SK-N-SH (cell line): ENCODE results near the gene TMEM131. TPM values are rescaled to one million over a fixed set of nuclear protein-coding genes. Genes with fewer than 3 reads are reported as not detected.

Experiments
- CTCF ChIA-PET: fragments of 300-600, 350-600 bp; formaldehyde crosslinking; extraction: SDS; loops from one replicate; lab custom pipeline; 2021; lab: Yijun Ruan, JAX
- POLR2A ChIA-PET: fragments of 350-600 bp; sonication (Branson Sonifier 250); formaldehyde crosslinking; extraction: SDS; loops from one replicate; lab custom pipeline; 2020; ENCODE audit warnings: antibody characterized with exemption, inconsistent platforms; lab: Yijun Ruan, JAX
- DNase-seq: peaks from one replicate; pipeline ENCODE4 v3.0.0; 2012
- H2AFZ ChIP-seq: fragments of 200-600 bp; sonication (generic); 2 replicates; pipeline ENCODE4 v1.8.1; 2016; ENCODE audit warnings: antibody characterized with exemption, mild to moderate bottlenecking, low read depth
- H3F3A ChIP-seq: fragments of 200-600 bp; sonication (generic); replicated peaks from 2 replicates; pipeline ENCODE3; 2016; ENCODE audit warnings: antibody characterized with exemption, mild to moderate bottlenecking; ENCODE audit not compliant: insufficient read depth
- H3K27ac ChIP-seq, 2 experiments: fragments of 200-500 bp in 1 of 2; fragments of 200-600 bp in 1 of 2; sonication (Bioruptor generic) in 1 of 2; sonication (generic), shearing (Covaris generic) in 1 of 2; 2 replicates each; pipeline versions ENCODE4 v1.5.1 to v1.6.1; 2014 to 2016; ENCODE audit warnings: low read depth in 2 of 2, inconsistent platforms in 1 of 2, low read length in 1 of 2, mild to moderate bottlenecking in 1 of 2, mixed read lengths in 1 of 2
- H3K27me3 ChIP-seq: fragments of 200-600 bp; sonication (generic), shearing (Covaris generic); 2 replicates; pipeline ENCODE4 v1.6.1; 2016; ENCODE audit warnings: mixed run types; ENCODE audit not compliant: insufficient read depth
- H3K36me3 ChIP-seq, 2 experiments: fragments of 200-500 bp in 1 of 2; fragments of 200-600 bp in 1 of 2; sonication (Bioruptor generic) in 1 of 2; sonication (generic) in 1 of 2; replicated peaks in 1 of 2; 2 replicates each; pipeline versions ENCODE3 to v1.5.1; 2014 to 2016; ENCODE audit warnings: low read length in 1 of 2, mild to moderate bottlenecking in 1 of 2; ENCODE audit not compliant: insufficient read depth in 2 of 2, control insufficient read depth in 1 of 2
- H3K4me1 ChIP-seq, 2 experiments: fragments of 200-500 bp in 1 of 2; fragments of 200-600 bp in 1 of 2; sonication (Bioruptor generic) in 1 of 2; sonication (generic), shearing (Covaris generic) in 1 of 2; 2 replicates each; pipeline versions ENCODE4 v1.5.1 to v1.6.1; 2014 to 2016; ENCODE audit warnings: low read depth in 1 of 2, low read length in 1 of 2, mixed run types in 1 of 2; ENCODE audit not compliant: insufficient read depth in 2 of 2, control insufficient read depth in 1 of 2
- H3K4me2 ChIP-seq: fragments of 200-600 bp; sonication (generic), shearing (Covaris generic); 2 replicates; pipeline ENCODE4 v1.6.1; 2017; ENCODE audit warnings: mixed run types
- H3K4me3 ChIP-seq, 2 experiments: fragments of 200-500 bp in 1 of 2; fragments of 200-600 bp in 1 of 2; sonication (Bioruptor generic) in 1 of 2; sonication (generic), shearing (Covaris generic) in 1 of 2; 2 replicates each; pipeline versions ENCODE4 v1.5.1 to v1.8.1; 2014 to 2016; ENCODE audit warnings: low read depth in 2 of 2, inconsistent platforms in 1 of 2, low read length in 1 of 2, mild to moderate bottlenecking in 1 of 2, mixed read lengths in 1 of 2, moderate library complexity in 1 of 2
- H3K79me2 ChIP-seq: fragments of 200-600 bp; sonication (generic); 2 replicates; pipeline ENCODE4 v1.8.1; 2017; ENCODE audit warnings: mild to moderate bottlenecking; ENCODE audit not compliant: insufficient read depth
- H3K9ac ChIP-seq: fragments of 200-600 bp; sonication (generic); 2 replicates; pipeline ENCODE4 v1.6.1; 2017; ENCODE audit warnings: mixed run types
- H3K9me2 ChIP-seq: fragments of 200-600 bp; sonication (generic); 2 replicates; pipeline ENCODE4 v1.6.1; 2017; ENCODE audit warnings: mixed run types
- H3K9me3 ChIP-seq: fragments of 200-600 bp; sonication (generic); 2 replicates; pipeline ENCODE4 v1.6.1; 2017; ENCODE audit warnings: mixed run types, mild to moderate bottlenecking, moderate library complexity
- H4K20me1 ChIP-seq: fragments of 200-600 bp; sonication (generic); 2 replicates; pipeline ENCODE4 v1.6.1; 2017; ENCODE audit warnings: mild to moderate bottlenecking, mixed run types; ENCODE audit not compliant: insufficient read depth
- ELF1 ChIP-seq: IDR thresholded peaks from 2 replicates; pipeline ENCODE4 v1.4.0; 2012
- FOXJ3 ChIP-seq: sonication (generic); formaldehyde crosslinking; IDR thresholded peaks from 2 replicates; pipeline ENCODE4 v1.5.1; 2020; ENCODE audit warnings: mild to moderate bottlenecking, missing genetic modification reagents
- FOXM1 ChIP-seq: IDR thresholded peaks from 2 replicates; pipeline ENCODE4 v1.4.0; 2012; ENCODE audit warnings: low read depth, mild to moderate bottlenecking
- GATA2 ChIP-seq: sonication (generic); formaldehyde crosslinking; IDR thresholded peaks from 2 replicates; pipeline ENCODE4 v1.5.0; 2020; ENCODE audit warnings: mild to moderate bottlenecking, missing genetic modification reagents
- JUND ChIP-seq: IDR thresholded peaks from 2 replicates; pipeline ENCODE4 v1.4.0; 2012
- POLR2AphosphoS5 ChIP-seq: IDR thresholded peaks from 2 replicates; pipeline ENCODE4 v1.6.1; 2012; ENCODE audit warnings: low read depth, low read length
- RAD21 ChIP-seq: IDR thresholded peaks from 2 replicates; pipeline ENCODE4 v1.6.1; 2012; ENCODE audit warnings: mild to moderate bottlenecking, low read length
- RCOR1 ChIP-seq: fragments of 150-350 bp; IDR thresholded peaks from 2 replicates; pipeline ENCODE4 v1.6.1; 2017; ENCODE audit warnings: antibody characterized with exemption, low read length
- SIN3A ChIP-seq: IDR thresholded peaks from 2 replicates; pipeline ENCODE4 v1.6.1; 2012; ENCODE audit warnings: low read depth, mild to moderate bottlenecking, low read length, moderate library complexity, borderline replicate concordance
- SMC3 ChIP-seq: IDR thresholded peaks from 2 replicates; pipeline ENCODE4 v1.6.1; 2012; ENCODE audit warnings: low read depth, low read length, improper control_type of control experiment
- YY1 ChIP-seq: IDR thresholded peaks from 2 replicates; pipeline ENCODE4 v1.4.0; 2012; ENCODE audit warnings: low read depth, mild to moderate bottlenecking
- WGBS: methylation state at CpG from one replicate; pipeline ENCODE4 v1.1.6; 2017; ENCODE audit warnings: low lambda C conversion rate; 5-methylcytosine and 5-hydroxymethylcytosine counted together
- polyA plus RNA-seq, 3 experiments: library from polyadenylated mRNA; depleted of rRNA; stranded (reverse); fragments of >200 nt; gene quantifications; 2 replicates each; pipeline ENCODE4 v1.2.3, GENCODE V29; 2012
- TF ChIP-seq, protein P1 (sequence below): fragments of 200-600 bp; sonication (generic); IDR thresholded peaks from 2 replicates; pipeline ENCODE4 v1.6.1; 2017; ENCODE audit warnings: antibody characterized with exemption, mild to moderate bottlenecking, moderate library complexity
- TF ChIP-seq, protein P2 (sequence below): IDR thresholded peaks from 2 replicates; pipeline ENCODE4 v1.4.0; 2012; ENCODE audit warnings: low read depth
- TF ChIP-seq, protein P3 (sequence below): fragments of 150-350 bp; IDR thresholded peaks from 2 replicates; pipeline ENCODE4 v1.6.1; 2017; ENCODE audit warnings: antibody characterized with exemption, low read length, low read depth, borderline replicate concordance

TMEM131 gene
- polyA plus RNA-seq, 1 of the 3 experiments (the other 2 are of a cell fraction): 9.1 TPM

DNA sequence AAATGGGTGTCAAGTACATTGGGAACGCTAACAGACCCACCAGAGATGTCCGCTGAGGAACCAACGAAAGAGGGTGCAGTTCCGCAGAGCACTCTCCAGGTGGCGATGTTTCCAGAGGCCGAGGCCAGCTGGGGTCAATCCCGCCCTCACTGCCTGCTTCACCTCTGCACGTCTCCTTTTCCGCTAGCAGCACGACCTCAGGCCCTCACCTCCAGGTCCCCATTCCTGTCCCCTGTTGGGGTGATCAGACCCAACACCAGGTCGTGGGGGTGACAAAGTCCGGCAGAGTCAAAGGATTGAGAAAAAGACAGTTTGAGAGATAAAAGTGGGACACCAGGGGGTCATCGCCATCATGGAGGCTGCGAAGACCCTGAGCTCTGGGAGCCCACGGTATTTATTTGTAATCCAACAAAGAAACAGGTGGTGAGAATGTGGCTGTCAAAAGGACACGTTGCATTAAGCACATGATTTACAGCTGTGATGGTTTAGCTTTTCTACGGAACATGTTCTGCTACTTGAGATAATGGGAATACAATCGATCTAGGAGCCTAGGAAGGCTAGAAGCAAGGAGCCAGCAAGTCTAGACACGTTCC, 255.1 kb downstream of the TMEM131 start:
- CTCF ChIA-PET: interaction anchor here (0.6 to 3.5 kb wide), 28 partner anchors 8 to 663 kb away, joined by 3 to 37 read pairs (median 4); no protein-coding TSS in a partner anchor
- H3K4me1 ChIP-seq: no peaks in the 10 kb centered on the region; a peak in 1 of 4 replicates
- no peak overlapping the region for H3K4me2 ChIP-seq
- no peaks in the 10 kb centered on the region for H3K36me3 ChIP-seq
- H3K9me3 ChIP-seq: no peaks in the 10 kb centered on the region
- no peaks in the 10 kb centered on the region for H3K9me2 ChIP-seq
- DNase-seq: peak; percentile 85
- H2AFZ ChIP-seq: no peak overlapping the region
- POLR2A ChIA-PET: no interaction called here
- H3K4me3 ChIP-seq: peak overlapping the region in 1 of 2 experiments; percentile 40; a peak in 1 of 4 replicates
- no peaks in the 10 kb centered on the region for H3K27me3 ChIP-seq
- H3K27ac ChIP-seq: no peak overlapping the region
- no peaks in the 10 kb centered on the region for H4K20me1 ChIP-seq
- no peaks in the 10 kb centered on the region for H3F3A ChIP-seq
- no peak overlapping the region for H3K9ac ChIP-seq
- TF ChIP-seq, protein P1, sequence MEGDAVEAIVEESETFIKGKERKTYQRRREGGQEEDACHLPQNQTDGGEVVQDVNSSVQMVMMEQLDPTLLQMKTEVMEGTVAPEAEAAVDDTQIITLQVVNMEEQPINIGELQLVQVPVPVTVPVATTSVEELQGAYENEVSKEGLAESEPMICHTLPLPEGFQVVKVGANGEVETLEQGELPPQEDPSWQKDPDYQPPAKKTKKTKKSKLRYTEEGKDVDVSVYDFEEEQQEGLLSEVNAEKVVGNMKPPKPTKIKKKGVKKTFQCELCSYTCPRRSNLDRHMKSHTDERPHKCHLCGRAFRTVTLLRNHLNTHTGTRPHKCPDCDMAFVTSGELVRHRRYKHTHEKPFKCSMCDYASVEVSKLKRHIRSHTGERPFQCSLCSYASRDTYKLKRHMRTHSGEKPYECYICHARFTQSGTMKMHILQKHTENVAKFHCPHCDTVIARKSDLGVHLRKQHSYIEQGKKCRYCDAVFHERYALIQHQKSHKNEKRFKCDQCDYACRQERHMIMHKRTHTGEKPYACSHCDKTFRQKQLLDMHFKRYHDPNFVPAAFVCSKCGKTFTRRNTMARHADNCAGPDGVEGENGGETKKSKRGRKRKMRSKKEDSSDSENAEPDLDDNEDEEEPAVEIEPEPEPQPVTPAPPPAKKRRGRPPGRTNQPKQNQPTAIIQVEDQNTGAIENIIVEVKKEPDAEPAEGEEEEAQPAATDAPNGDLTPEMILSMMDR: peak; percentile 68
- TF ChIP-seq RAD21: peak; percentile 63
- no peak for TF ChIP-seq GATA2 (CRISPR knock-in tag)
- TF ChIP-seq SMC3: peak; percentile 48
- H3K79me2 ChIP-seq: no peaks in the 10 kb centered on the region
- WGBS: 57% methylated on average over 19 of the region's 19 CpGs

DNA sequence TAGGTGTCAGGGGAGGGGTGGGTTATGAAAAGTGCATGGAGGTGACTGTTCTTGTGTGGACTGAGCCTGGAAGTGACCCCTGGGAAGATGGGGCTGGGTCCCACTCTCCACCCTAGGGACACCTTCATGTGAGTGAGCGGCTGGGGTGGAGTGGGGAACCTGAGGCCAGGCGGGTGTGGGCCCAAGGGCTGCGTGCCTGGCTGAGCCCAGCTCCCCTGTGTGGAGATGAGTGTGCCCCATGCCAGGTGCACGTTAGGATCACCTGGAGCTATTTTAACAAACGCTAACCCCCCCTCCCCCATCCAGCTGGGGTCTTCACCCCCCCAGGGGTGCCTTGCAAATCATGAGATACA, 255.9 kb downstream of the TMEM131 start:
- TF ChIP-seq, protein P2, sequence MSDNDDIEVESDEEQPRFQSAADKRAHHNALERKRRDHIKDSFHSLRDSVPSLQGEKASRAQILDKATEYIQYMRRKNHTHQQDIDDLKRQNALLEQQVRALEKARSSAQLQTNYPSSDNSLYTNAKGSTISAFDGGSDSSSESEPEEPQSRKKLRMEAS: no peak
- no peak for TF ChIP-seq RCOR1
- no peak for TF ChIP-seq RAD21
- TF ChIP-seq SIN3A: no peak
- TF ChIP-seq FOXJ3 (CRISPR knock-in tag): no peak
- TF ChIP-seq, protein P3, sequence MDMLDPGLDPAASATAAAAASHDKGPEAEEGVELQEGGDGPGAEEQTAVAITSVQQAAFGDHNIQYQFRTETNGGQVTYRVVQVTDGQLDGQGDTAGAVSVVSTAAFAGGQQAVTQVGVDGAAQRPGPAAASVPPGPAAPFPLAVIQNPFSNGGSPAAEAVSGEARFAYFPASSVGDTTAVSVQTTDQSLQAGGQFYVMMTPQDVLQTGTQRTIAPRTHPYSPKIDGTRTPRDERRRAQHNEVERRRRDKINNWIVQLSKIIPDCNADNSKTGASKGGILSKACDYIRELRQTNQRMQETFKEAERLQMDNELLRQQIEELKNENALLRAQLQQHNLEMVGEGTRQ: no peak
- TF ChIP-seq POLR2AphosphoS5: no peak
- TF ChIP-seq YY1: no peak
- TF ChIP-seq ELF1: no peak
- no peak for TF ChIP-seq JUND
- no peak for TF ChIP-seq FOXM1
- H3F3A ChIP-seq: no peaks in the 10 kb centered on the region
- H3K36me3 ChIP-seq: no peaks in the 10 kb centered on the region
- H2AFZ ChIP-seq: no peak overlapping the region
- no peaks in the 10 kb centered on the region; a peak in 1 of 4 replicates for H3K4me1 ChIP-seq
- CTCF ChIA-PET: interaction anchor here (0.9 to 3.5 kb wide), 14 partner anchors 9 to 645 kb away, joined by 3 to 37 read pairs (median 12); no protein-coding TSS in a partner anchor
- H3K27ac ChIP-seq: no peak overlapping the region
- H3K9me3 ChIP-seq: no peaks in the 10 kb centered on the region
- H3K9ac ChIP-seq: no peak overlapping the region
- H4K20me1 ChIP-seq: no peaks in the 10 kb centered on the region
- H3K4me3 ChIP-seq: no peak overlapping the region
- no peaks in the 10 kb centered on the region for H3K27me3 ChIP-seq
- H3K9me2 ChIP-seq: no peaks in the 10 kb centered on the region
- DNase-seq: no peak
- no peaks in the 10 kb centered on the region for H3K79me2 ChIP-seq
- POLR2A ChIA-PET: no interaction called here
- WGBS: 14% methylated on average over 1 of the region's 5 CpGs
- no peak overlapping the region for H3K4me2 ChIP-seq
